ENCODE data around the gene SCN4B. TPM values are rescaled to one million over a fixed set of nuclear protein-coding genes. Genes with fewer than 3 reads are reported as not detected.

Gene SCN4B
- total RNA-seq, 1 donor from 2014 or later = 3.6 TPM

- H3K4me3 Mint-ChIP-seq = no peak overlapping the region
- TF ChIP-seq CTCF (IDR thresholded peaks at IDR 0.05) (no peak), EZH2phosphoT487 (IDR thresholded peaks at IDR 0.05) (no peak), EZH2 (IDR thresholded peaks at IDR 0.05) (no peak)
- Histone ChIP-seq H4K20me1 (ENCODE audit: low read depth) (no peaks in the 10 kb centered on the region), H3K79me2 (ENCODE audit: low read depth) (no peaks in the 10 kb centered on the region), H3K36me3 (no peaks in the 10 kb centered on the region), H3K4me3 (no peak overlapping the region), H3F3A (ENCODE audit: low read depth) (no peaks in the 10 kb centered on the region), H2AFZ (replicated peaks) (no peak overlapping the region), H3K27ac (no peak overlapping the region), H3K4me2 (no peak overlapping the region), H3K4me1 (peaks cover 10% of the 10 kb centered on the region), H3K9me3 (ENCODE audit: low read depth) (no peaks in the 10 kb centered on the region), H3K27me3 (peaks cover 69% of the 10 kb centered on the region), H3K9ac (no peak overlapping the region)
- no peak for DNase-seq (ENCODE audit: low spot score)
- H3K4me1 Mint-ChIP-seq = peaks cover 8% of the 10 kb centered on the region
- no peaks in the 10 kb centered on the region for H3K36me3 Mint-ChIP-seq
- H3K27me3 Mint-ChIP-seq (ENCODE audit: insufficient read depth, low read depth) = peaks cover 51% of the 10 kb centered on the region
- H3K9me3 Mint-ChIP-seq = no peaks in the 10 kb centered on the region
- no peak overlapping the region for H3K27ac Mint-ChIP-seq
Observed at GRCh38 chr11:118168751-118169150, 16.1 kb upstream of the SCN4B start.

DNA sequence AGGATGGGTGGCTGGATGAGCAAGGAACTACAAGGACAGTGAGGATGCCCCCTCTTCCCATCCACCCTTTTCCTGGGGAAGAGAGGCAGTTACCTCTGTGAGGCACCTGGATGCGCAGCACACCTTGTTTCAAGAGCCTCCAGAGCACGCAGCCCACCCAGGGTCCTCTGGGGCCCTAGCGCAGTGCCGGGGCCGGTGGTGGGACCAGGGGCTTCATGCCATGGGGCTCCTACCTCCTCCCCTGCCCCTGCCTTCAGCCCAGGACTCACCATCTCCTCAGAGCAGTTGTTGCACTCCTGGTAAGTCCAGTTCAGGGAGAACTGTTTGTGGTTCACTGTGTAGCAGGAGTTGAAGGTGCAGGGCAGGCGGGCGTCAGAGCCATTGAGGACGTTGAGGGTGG, 15.7 kb upstream of the SCN4B start:
- Histone ChIP-seq H3K79me2 (ENCODE audit: low read depth) (no peaks in the 10 kb centered on the region), H3K9me3 (ENCODE audit: low read depth) (no peaks in the 10 kb centered on the region), H2AFZ (replicated peaks) (no peak overlapping the region), H4K20me1 (ENCODE audit: low read depth) (no peaks in the 10 kb centered on the region), H3K4me2 (no peak overlapping the region), H3K27ac (no peak overlapping the region), H3K9ac (no peak overlapping the region), H3K4me1 (peaks cover 10% of the 10 kb centered on the region), H3K4me3 (no peak overlapping the region), H3K36me3 (no peaks in the 10 kb centered on the region), H3K27me3 (peaks cover 66% of the 10 kb centered on the region), H3F3A (ENCODE audit: low read depth) (no peaks in the 10 kb centered on the region)
- no peak for TF ChIP-seq CTCF (IDR thresholded peaks at IDR 0.05)
- TF ChIP-seq EZH2 (IDR thresholded peaks at IDR 0.05) = no peak
- TF ChIP-seq EZH2phosphoT487 (IDR thresholded peaks at IDR 0.05) = no peak
- peaks cover 7% of the 10 kb centered on the region for H3K4me1 Mint-ChIP-seq
- H3K27me3 Mint-ChIP-seq (ENCODE audit: insufficient read depth, low read depth) = peaks cover 49% of the 10 kb centered on the region
- no peak overlapping the region for H3K4me3 Mint-ChIP-seq
- H3K9me3 Mint-ChIP-seq = no peaks in the 10 kb centered on the region
- DNase-seq (ENCODE audit: low spot score) = no peak
- H3K27ac Mint-ChIP-seq = no peak overlapping the region
- no peaks in the 10 kb centered on the region for H3K36me3 Mint-ChIP-seq

DNA sequence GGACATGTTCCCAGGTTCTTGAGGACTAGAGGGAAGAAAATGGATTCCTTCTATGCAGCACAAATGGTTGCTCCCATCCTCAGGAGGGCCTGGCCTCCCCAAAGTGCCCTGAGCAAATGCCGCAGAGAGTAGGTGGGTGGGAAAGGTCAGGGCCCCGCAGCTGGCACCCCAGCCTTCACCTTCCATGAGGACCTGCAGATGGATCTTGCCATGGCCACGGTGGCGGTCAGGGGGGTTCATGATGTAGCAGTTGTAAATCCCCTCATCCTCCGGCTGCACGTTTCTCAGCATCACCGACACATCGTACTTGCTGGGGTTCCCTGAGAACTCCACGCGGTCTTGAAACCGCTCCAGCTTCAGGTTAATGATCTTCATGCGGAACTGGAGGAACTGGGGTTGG, 15.3 kb upstream of the SCN4B start:
- Histone ChIP-seq H2AFZ (replicated peaks) (no peak overlapping the region), H4K20me1 (ENCODE audit: low read depth) (no peaks in the 10 kb centered on the region), H3K36me3 (no peaks in the 10 kb centered on the region), H3K27me3 (peaks cover 64% of the 10 kb centered on the region), H3K4me3 (no peak overlapping the region), H3K4me1 (peaks cover 10% of the 10 kb centered on the region), H3K9me3 (ENCODE audit: low read depth) (no peaks in the 10 kb centered on the region), H3F3A (ENCODE audit: low read depth) (no peaks in the 10 kb centered on the region), H3K4me2 (no peak overlapping the region), H3K79me2 (ENCODE audit: low read depth) (no peaks in the 10 kb centered on the region), H3K27ac (no peak overlapping the region), H3K9ac (no peak overlapping the region)
- Mint-ChIP-seq H3K4me1 (peaks cover 5% of the 10 kb centered on the region), H3K9me3 (no peaks in the 10 kb centered on the region), H3K27ac (no peak overlapping the region), H3K4me3 (no peak overlapping the region), H3K27me3 (ENCODE audit: insufficient read depth, low read depth) (peaks cover 51% of the 10 kb centered on the region), H3K36me3 (no peaks in the 10 kb centered on the region)
- TF ChIP-seq CTCF (IDR thresholded peaks at IDR 0.05) = no peak
- TF ChIP-seq EZH2 (IDR thresholded peaks at IDR 0.05) = no peak
- TF ChIP-seq EZH2phosphoT487 (IDR thresholded peaks at IDR 0.05) = no peak
- no peak for DNase-seq (ENCODE audit: low spot score)

Measured in neural progenitor cell (in vitro differentiated cells).